CD4-positive, alpha-beta T cell (primary cell): ENCODE measurements around the gene OSBPL3. TPM values are rescaled to one million over a fixed set of nuclear protein-coding genes. Genes with fewer than 3 reads are reported as not detected.

Experiments used
- ATAC-seq: fragments of 200-7000 bp; cut with Tn5 transposase; one replicate; pipeline ENCODE4 v1.10.0; 2022; ENCODE audit warnings: mild to moderate bottlenecking; ENCODE audit not compliant: poor library complexity
- CTCF ChIA-PET: fragments of 350-600 bp; sonication (Branson Sonifier 250); formaldehyde crosslinking; loops from one replicate; lab custom pipeline; 2021; ENCODE audit warnings: antibody characterized with exemption, inconsistent platforms; lab: Charles Lee
- POLR2A ChIA-PET: fragments of 350-600 bp; sonication (Branson Sonifier 250); formaldehyde crosslinking; loops from one replicate; lab custom pipeline; 2021; ENCODE audit warnings: antibody characterized with exemption, inconsistent platforms; lab: Charles Lee
- DNase-seq, 14 experiments: peaks; one replicate each; pipeline ENCODE4 v3.0.0-alpha.2; 2013 to 2020; ENCODE audit warnings: mixed read lengths in 2 of 14
- H3K27ac ChIP-seq, 2 donors: one replicate each; pipeline versions ENCODE4 v1.5.1 to v1.7.0; 2013; ENCODE audit warnings: low read length in 2 of 2, low read depth in 1 of 2, mild to moderate bottlenecking in 1 of 2
- H3K27me3 ChIP-seq, 2 experiments: 1 replicate in 1 of 2; 2 replicates in 1 of 2; pipeline versions ENCODE4 v1.6.1 to v1.7.0; 2013; ENCODE audit warnings: low read length in 2 of 2, control low read depth in 1 of 2, mild to moderate bottlenecking in 1 of 2, moderate library complexity in 1 of 2; ENCODE audit not compliant: insufficient read depth in 2 of 2, control insufficient read depth in 1 of 2
- H3K36me3 ChIP-seq: one replicate; pipeline ENCODE4 v1.6.1; 2013; ENCODE audit warnings: low read length, control low read depth; ENCODE audit not compliant: insufficient read depth
- H3K4me1 ChIP-seq: one replicate; pipeline ENCODE4 v1.6.1; 2013; ENCODE audit warnings: low read length, control low read depth; ENCODE audit not compliant: insufficient read depth
- H3K4me3 ChIP-seq: one replicate; pipeline ENCODE4 v1.5.1; 2013; ENCODE audit warnings: mild to moderate bottlenecking, low read length, moderate library complexity
- H3K9me3 ChIP-seq, 2 experiments: 1 replicate in 1 of 2; 2 replicates in 1 of 2; pipeline versions ENCODE4 v1.6.1 to v1.7.0; 2013; ENCODE audit warnings: low read length in 2 of 2, mild to moderate bottlenecking in 2 of 2, control low read depth in 1 of 2, moderate library complexity in 1 of 2; ENCODE audit not compliant: control insufficient read depth in 1 of 2, insufficient read depth in 1 of 2
- H3K27ac Mint-ChIP-seq: one replicate; pipeline ENCODE4 v1.8.0; 2020; ENCODE audit warnings: mixed read lengths
- H3K27me3 Mint-ChIP-seq: one replicate; pipeline ENCODE4 v1.8.0; 2021; ENCODE audit warnings: mixed read lengths
- H3K36me3 Mint-ChIP-seq: one replicate; pipeline ENCODE4 v1.8.0; 2021; ENCODE audit warnings: low read depth, mixed read lengths
- H3K4me1 Mint-ChIP-seq: one replicate; pipeline ENCODE4 v1.8.0; 2021; ENCODE audit warnings: low read depth, mixed read lengths
- H3K4me3 Mint-ChIP-seq: one replicate; pipeline ENCODE4 v1.8.0; 2020; ENCODE audit warnings: mild to moderate bottlenecking, mixed read lengths
- H3K9me3 Mint-ChIP-seq: one replicate; pipeline ENCODE4 v1.8.0; 2020; ENCODE audit warnings: mixed read lengths
- CTCF ChIP-seq: fragments of 200-600 bp; IDR thresholded peaks from one replicate; pipeline ENCODE4 v1.8.0; 2022; ENCODE audit warnings: antibody characterized with exemption, mild to moderate bottlenecking
- intact Hi-C, 2 experiments: fragments of 100-400 bp; cut with DNase I in 1 of 2; cut with micrococcal nuclease in 1 of 2; formaldehyde crosslinking; loops; one replicate each; pipeline versions ENCODE4 v1.15.1 to v1.9.0; 2023 to 2025; cut with DNase I, micrococcal nuclease
- total RNA-seq, 174 experiments: library from RNA in 2 of 174; stranded (reverse) in 2 of 174; gene quantifications; one replicate each; pipeline ENCODE4 v1.2.3 and lab custom pipeline; 2021 to 2026

The OSBPL3 gene
- total RNA-seq, 2 experiments from 2014 or later: 25.4 to 25.9 TPM

GRCh38 chr7:24970676-24971075, 9.3 kb downstream of the OSBPL3 start:
- TF ChIP-seq CTCF: no peak
- Histone ChIP-seq H3K27me3 (no peaks in the 10 kb centered on the region), H3K36me3 (no peaks in the 10 kb centered on the region), H3K4me3 (no peak overlapping the region), H3K9me3 (no peaks in the 10 kb centered on the region), H3K4me1 (peaks cover 30% of the 10 kb centered on the region), H3K27ac (no peak overlapping the region)
- Mint-ChIP-seq H3K27ac (no peak overlapping the region), H3K4me3 (no peak overlapping the region), H3K9me3 (no peaks in the 10 kb centered on the region), H3K27me3 (no peaks in the 10 kb centered on the region), H3K36me3 (no peaks in the 10 kb centered on the region), H3K4me1 (peaks cover 77% of the 10 kb centered on the region)
- no peak for ATAC-seq
- CTCF ChIA-PET: no interaction called here
- intact Hi-C loops: no loop called here
- POLR2A ChIA-PET: interaction anchor here (1.6 to 1.9 kb wide), 3 partner anchors 9 to 59 kb away, joined by 5 read pairs; partner anchors contain the start of gene OSBPL3
- no peak for DNase-seq

- DNase-seq (no peak), ATAC-seq (no peak)
- H3K36me3 ChIP-seq: no peaks in the 10 kb centered on the region
- TF ChIP-seq CTCF: no peak
- ChIA-PET POLR2A (interaction anchor here (6.9 kb wide), 1 partner anchor 12 kb away, joined by 51 read pairs; the partner anchor contains the start of gene OSBPL3), CTCF (interaction anchor here (3.8 kb wide), 1 partner anchor 10 kb away, joined by 14 read pairs; no protein-coding TSS in a partner anchor)
- H3K27me3 Mint-ChIP-seq: no peaks in the 10 kb centered on the region
- no peaks in the 10 kb centered on the region for H3K9me3 ChIP-seq
- H3K27ac ChIP-seq: no peak overlapping the region
- H3K4me1 ChIP-seq: peaks cover 40% of the 10 kb centered on the region
- no peaks in the 10 kb centered on the region for H3K36me3 Mint-ChIP-seq
- no peaks in the 10 kb centered on the region for H3K9me3 Mint-ChIP-seq
- H3K4me3 ChIP-seq: no peak overlapping the region
- intact Hi-C loops: no loop called here
- no peak overlapping the region for H3K27ac Mint-ChIP-seq
- H3K4me3 Mint-ChIP-seq: no peak overlapping the region
- no peaks in the 10 kb centered on the region for H3K27me3 ChIP-seq
- peaks cover 80% of the 10 kb centered on the region for H3K4me1 Mint-ChIP-seq
Measured at GRCh38 chr7:24968165-24968564, 11.8 kb downstream of the OSBPL3 start.

GRCh38 chr7:24967696-24968095, 12.3 kb downstream of the OSBPL3 start:
- H3K27me3 ChIP-seq: no peaks in the 10 kb centered on the region
- H3K36me3 ChIP-seq: no peaks in the 10 kb centered on the region
- POLR2A ChIA-PET: interaction anchor here (6.9 kb wide), 1 partner anchor 12 kb away, joined by 51 read pairs; the partner anchor contains the start of gene OSBPL3
- Mint-ChIP-seq H3K27me3 (no peaks in the 10 kb centered on the region), H3K4me3 (no peak overlapping the region), H3K27ac (peak overlapping the region; percentile 76), H3K36me3 (no peaks in the 10 kb centered on the region), H3K9me3 (no peaks in the 10 kb centered on the region), H3K4me1 (peaks cover 78% of the 10 kb centered on the region)
- H3K27ac ChIP-seq: peak overlapping the region in 1 of 2 donors; percentile 10
- no peaks in the 10 kb centered on the region for H3K9me3 ChIP-seq
- TF ChIP-seq CTCF: no peak
- intact Hi-C loops: no loop called here
- no peak overlapping the region for H3K4me3 ChIP-seq
- CTCF ChIA-PET: interaction anchor here (3.8 kb wide), 1 partner anchor 10 kb away, joined by 14 read pairs; no protein-coding TSS in a partner anchor
- H3K4me1 ChIP-seq: peaks cover 43% of the 10 kb centered on the region
- DNase-seq (no peak), ATAC-seq (no peak)
